CD4-positive, alpha-beta T cell treated with Interleukin-6 for 4 hours (primary cell): ENCODE measurements around the gene UMODL1.

Experiments used
- DNase-seq: peaks from one replicate; pipeline ENCODE4 v3.0.0-alpha.2; 2020; ENCODE audit warnings: mixed read lengths

The UMODL1 gene

GRCh38 chr21:42137191-42137904 lies 66.2 kb downstream of the UMODL1 start:
- no peak for DNase-seq

GRCh38 chr21:42140196-42140934 lies 69.2 kb downstream of the UMODL1 start:
- no peak for DNase-seq

- no peak for DNase-seq
These were observed 70.5 kb downstream of the UMODL1 start for GRCh38 chr21:42141643-42142042.

- no peak for DNase-seq
These were observed 71.0 kb downstream of the UMODL1 start for GRCh38 chr21:42142141-42142540.

GRCh38 chr21:42142627-42143026 lies 71.5 kb downstream of the UMODL1 start:
- no peak for DNase-seq

GRCh38 chr21:42143111-42143510 lies 72.0 kb downstream of the UMODL1 start:
- DNase-seq = no peak

- no peak for DNase-seq
These were observed 73.1 kb downstream of the UMODL1 start for GRCh38 chr21:42144221-42144620.

GRCh38 chr21:42144679-42145568 lies 73.8 kb downstream of the UMODL1 start:
- DNase-seq = no peak

GRCh38 chr21:42145569-42146272 lies 74.6 kb downstream of the UMODL1 start:
- DNase-seq = peak; percentile 68

GRCh38 chr21:42146273-42146805 lies 75.2 kb downstream of the UMODL1 start:
- DNase-seq = no peak

GRCh38 chr21:42146821-42147220 lies 75.7 kb downstream of the UMODL1 start:
- no peak for DNase-seq

GRCh38 chr21:42147386-42148020 lies 76.4 kb downstream of the UMODL1 start:
- no peak for DNase-seq

GRCh38 chr21:42148097-42148496 lies 77.0 kb downstream of the UMODL1 start:
- no peak for DNase-seq

GRCh38 chr21:42148584-42148983 lies 77.5 kb downstream of the UMODL1 start:
- DNase-seq = no peak

- DNase-seq = no peak
These were observed 78.7 kb downstream of the UMODL1 start for GRCh38 chr21:42149656-42150473.

- no peak for DNase-seq
These were observed 79.5 kb downstream of the UMODL1 start for GRCh38 chr21:42150474-42151085.

GRCh38 chr21:42151148-42151947 lies 80.2 kb downstream of the UMODL1 start:
- no peak for DNase-seq

GRCh38 chr21:42151948-42152220 lies 80.8 kb downstream of the UMODL1 start:
- no peak for DNase-seq

- no peak for DNase-seq
These were observed 82.0 kb downstream of the UMODL1 start for GRCh38 chr21:42153046-42153686.
